Skin of body (tissue), 2 donors: ENCODE data around the gene HS3ST3A1. TPM values are rescaled to one million over a fixed set of nuclear protein-coding genes. Genes with fewer than 3 reads are reported as not detected.
"Not testable (repeated sequence)": the region's sequence is repeated elsewhere in the genome, so short reads cannot be mapped to it uniquely, and the experiment has no call there.

Source experiments
- DNase-seq: peaks from one replicate; lab custom pipeline; 2025; lab: John Stamatoyannopoulos, UW
- total RNA-seq: library from RNA; depleted of rRNA; stranded (reverse); fragments of >200 nt; gene quantifications from one replicate; pipeline ENCODE4 v1.2.3, GENCODE V29; 2014

The HS3ST3A1 gene
- total RNA-seq, 1 donor from 2014 or later, result 1.9 TPM

- DNase-seq, result no peak
These were observed 62.8 kb downstream of the HS3ST3A1 start for GRCh38 chr17:13538841-13539411.

DNA sequence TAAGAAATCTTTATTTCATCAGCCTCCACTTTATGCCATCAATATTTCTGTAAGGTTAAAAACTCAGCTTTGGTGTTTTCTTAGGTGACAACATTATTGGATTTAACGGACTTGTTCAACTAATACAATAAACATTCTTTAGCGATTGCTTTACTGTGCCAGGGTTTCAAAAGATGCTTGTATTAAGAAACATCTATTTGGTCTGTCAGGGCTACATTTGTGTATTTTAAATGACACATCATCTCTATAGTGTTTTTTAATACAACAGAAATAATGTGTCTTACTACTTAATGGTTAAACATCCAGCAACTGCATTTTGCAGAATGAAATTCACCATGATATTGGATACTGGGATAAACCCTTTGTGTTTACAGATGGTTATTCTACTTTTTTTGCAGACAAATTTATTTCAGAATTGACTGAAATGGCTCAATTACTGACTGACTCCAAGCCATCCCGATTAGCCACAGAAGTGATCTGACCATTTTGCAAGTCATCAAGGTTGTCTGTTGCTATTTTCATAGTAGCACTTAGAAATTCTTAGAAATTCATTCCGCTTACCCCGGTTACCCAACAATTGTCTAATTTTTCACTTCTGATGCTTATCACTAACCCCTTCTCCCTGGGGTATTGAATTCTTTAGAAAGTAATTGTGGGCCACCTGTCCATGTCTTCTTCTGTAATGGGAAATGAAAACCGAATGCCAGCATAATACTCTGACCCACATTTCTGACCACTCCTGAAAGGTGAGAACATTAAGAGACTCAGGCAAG is 63.7 kb downstream of the HS3ST3A1 start:
- DNase-seq, result no peak

GRCh38 chr17:13537167-13537731 is 64.5 kb downstream of the HS3ST3A1 start:
- no peak for DNase-seq

GRCh38 chr17:13534946-13535345 is 66.8 kb downstream of the HS3ST3A1 start:
- no peak for DNase-seq

- no peak for DNase-seq
These were observed 70.0 kb downstream of the HS3ST3A1 start for GRCh38 chr17:13531721-13532120.

DNA sequence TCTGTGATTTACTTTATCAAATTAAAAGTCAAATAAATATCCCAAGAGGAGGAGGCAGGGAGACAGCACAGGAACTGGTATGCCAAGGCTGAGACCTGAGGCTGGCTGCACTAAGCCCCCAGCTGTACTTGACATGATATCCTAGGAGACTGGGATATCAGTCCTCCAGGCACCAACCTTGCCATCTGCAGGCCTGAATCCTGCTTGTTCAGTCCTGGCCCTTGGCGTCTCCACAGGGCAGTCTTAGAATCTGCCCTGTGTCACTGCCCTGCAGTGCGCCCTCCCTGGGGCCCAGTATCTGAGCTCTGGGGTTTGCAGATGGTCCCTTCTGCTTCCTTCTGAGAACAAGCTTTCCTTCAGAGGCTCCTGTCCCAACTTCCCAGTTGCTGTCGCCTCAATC is 75.9 kb downstream of the HS3ST3A1 start:
- DNase-seq, result no peak

DNA sequence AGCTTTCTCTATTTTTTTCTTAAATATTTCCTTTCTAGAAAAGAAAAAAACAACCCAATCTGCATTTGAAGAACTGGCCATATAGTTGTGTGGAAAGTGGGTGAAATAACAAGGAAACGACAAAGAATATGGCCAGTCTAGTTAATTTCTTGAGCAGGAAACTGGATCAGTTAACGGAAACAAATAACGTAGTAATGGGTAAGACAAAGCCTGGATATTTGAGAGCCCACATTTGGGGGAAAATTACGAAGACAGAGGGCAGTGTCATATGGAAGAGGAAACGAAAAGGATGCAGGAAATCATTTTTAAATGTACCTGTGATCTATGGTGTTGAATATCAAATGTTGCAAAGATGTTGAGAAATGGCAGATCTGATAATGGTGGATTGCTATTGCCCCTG is 78.6 kb downstream of the HS3ST3A1 start:
- no peak for DNase-seq

GRCh38 chr17:13522749-13523148 is 79.0 kb downstream of the HS3ST3A1 start:
- DNase-seq, result no peak

DNA sequence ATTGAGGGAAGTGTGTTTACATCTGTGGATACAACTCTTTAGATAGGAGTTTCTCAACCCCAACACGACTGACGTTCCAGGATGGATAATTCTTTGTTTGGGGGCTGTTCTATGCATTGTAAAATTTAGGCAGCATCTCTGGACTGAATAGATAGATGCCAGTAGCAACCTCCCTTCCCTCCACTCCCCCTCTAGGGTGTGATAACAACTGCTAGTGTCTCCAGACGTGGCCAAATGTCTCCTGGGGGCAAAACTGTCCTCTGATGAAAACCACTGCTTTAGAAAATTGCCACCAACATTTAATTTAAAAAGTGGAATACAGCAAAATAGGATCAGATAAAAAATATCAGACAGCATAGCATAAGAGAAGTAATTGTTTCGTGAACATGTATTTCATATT is 79.9 kb downstream of the HS3ST3A1 start:
- no peak for DNase-seq

GRCh38 chr17:13520899-13521572 is 80.7 kb downstream of the HS3ST3A1 start:
- no peak for DNase-seq

DNA sequence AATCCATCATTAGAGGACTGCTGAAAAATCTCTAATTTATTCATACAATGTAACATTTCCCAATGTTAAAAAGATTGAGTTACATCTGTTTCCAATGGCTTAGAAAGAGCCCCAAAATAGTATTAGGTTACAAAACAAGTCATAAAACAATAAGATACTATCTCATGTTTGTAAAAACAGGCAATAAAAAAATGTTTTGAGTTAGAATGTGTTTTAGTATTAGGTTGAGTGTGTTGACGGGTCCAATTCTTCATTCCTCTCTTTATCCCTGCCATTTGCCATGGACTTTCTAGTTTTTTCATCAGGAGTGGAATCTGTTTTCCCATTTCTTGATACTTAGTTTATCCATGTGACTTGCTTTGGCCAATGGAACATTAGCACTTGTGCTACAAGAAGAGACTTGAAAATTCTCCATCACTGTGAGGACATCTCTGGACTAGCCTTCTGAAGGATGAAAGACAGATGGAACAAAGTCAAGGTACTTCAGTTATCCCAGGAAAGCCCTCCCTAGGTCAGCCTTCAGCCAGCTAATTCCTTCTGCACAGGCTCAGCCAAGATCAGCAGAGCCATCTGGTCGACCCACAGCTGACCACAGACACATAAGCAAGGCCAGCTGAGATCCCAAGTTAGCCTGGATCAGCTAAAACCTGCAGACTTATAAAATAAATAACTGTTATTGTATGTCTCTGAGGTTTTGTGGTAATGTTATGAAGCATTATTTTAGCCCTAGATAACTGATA is 83.3 kb downstream of the HS3ST3A1 start:
- no peak for DNase-seq

DNA sequence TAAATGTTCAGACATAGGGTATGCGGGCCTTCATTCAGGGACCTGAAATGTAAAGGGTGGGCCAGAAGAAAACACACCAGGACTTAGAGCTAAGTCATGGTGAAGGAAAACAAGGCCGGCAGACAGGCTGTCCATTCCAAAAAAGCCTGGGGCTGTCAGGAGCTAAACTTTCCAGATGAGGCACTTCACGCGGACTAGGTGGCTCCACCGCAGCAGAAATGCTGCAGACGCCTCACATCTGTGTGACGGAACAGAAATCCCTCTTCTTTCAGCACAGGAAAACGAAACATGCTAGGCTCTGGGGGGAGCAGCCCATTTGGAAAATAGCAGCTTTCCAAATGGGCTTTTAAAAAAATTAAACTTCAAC is 88.7 kb downstream of the HS3ST3A1 start:
- no peak for DNase-seq

GRCh38 chr17:13510062-13510461 is 91.7 kb downstream of the HS3ST3A1 start:
- DNase-seq, result no peak

GRCh38 chr17:13509527-13509926 is 92.2 kb downstream of the HS3ST3A1 start:
- DNase-seq, result no peak

DNA sequence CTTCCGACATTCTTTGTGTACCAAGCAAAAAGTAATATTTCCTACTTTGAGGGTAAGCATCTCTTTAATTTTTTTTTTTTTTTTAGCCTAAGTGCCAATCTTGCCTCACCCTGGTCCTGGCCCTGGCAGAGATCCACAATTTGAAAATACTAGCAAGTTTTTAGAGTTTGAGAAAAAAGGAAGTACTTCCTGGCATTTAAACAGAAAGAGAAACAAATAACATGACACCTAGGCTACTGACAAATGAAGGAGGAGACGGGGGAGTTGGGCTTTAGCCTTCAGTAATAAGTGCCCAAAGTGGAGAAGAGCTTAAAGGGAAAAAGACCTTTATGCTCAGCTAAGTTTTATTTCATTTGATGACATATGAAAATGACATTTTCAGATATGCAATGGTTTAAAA is 92.8 kb downstream of the HS3ST3A1 start:
- no peak for DNase-seq

- DNase-seq, result no peak
These were observed 98.2 kb downstream of the HS3ST3A1 start for GRCh38 chr17:13503526-13503925.

DNA sequence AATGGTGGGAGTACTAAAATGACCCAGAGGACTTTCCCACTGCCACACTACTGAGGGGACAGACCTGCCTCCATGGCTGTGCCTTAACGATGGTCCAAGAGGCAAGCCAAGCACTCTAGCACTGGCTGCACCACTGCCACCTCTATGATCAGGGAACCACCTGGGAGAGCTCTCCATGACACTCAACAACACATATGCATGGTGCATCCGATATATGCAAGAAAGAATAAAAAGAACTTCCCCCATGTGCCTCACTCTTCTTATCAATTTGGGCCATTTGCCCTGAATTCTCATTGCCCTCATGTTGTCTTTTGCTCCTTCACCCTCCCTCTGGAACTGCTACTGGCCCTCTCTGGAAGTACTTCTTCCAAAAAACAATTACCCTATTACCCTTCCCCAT is 99.5 kb downstream of the HS3ST3A1 start:
- DNase-seq, result no peak

DNA sequence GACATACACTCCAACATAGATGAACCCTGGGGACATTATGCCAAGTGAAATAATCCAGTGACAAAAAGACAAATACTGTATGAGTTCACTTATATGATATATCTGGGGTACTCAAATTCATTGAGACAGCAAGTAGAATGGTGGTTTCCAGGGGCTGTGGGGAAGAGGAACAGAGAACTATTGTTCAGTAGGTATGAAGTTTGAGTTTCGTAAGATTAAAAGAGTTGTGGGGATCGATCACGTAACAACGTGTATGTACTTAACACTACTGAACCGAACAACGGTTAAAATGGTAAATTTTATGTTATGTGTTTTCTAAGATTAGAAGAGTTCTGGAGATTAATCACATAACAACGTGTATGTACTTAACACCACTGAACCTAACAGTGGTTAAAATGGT is 100.8 kb downstream of the HS3ST3A1 start:
- no peak for DNase-seq

DNA sequence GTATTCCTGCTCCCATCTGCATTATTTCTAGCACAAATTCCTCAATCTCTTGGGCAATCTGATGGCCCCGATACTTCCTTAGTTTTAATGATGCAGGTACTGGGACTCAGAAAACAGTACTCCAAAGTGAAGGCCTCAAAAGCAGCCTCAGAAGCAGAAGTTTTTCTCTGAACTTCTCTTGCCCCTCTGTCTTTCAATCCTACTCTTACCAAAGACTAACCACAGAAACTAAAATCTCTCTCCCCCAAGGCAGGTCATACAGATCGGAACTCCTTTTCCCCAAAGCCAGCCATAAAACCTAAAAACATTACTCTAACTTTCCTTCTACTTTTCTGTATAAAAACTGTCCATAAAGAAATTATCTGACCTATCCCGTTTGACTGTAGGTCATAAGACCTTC is 103.5 kb downstream of the HS3ST3A1 start:
- no peak for DNase-seq

- DNase-seq, result not testable (repeated sequence)
These were observed 105.1 kb downstream of the HS3ST3A1 start for GRCh38 chr17:13496553-13497056.

- no peak for DNase-seq
These were observed 106.3 kb downstream of the HS3ST3A1 start for GRCh38 chr17:13495423-13495822.

GRCh38 chr17:13492737-13493122 is 109.0 kb downstream of the HS3ST3A1 start:
- DNase-seq, result no peak
